Endothelial cell of hepatic sinusoid (primary cell): Measurements from ENCODE around the gene NPHP4.

Experiments used
- in situ Hi-C: cut with HindIII; loops from 2 replicates; pipeline ENCODE4 v1.10.0; 2017; ENCODE audit warnings: low sequenced_read_pairs

Gene NPHP4

DNA sequence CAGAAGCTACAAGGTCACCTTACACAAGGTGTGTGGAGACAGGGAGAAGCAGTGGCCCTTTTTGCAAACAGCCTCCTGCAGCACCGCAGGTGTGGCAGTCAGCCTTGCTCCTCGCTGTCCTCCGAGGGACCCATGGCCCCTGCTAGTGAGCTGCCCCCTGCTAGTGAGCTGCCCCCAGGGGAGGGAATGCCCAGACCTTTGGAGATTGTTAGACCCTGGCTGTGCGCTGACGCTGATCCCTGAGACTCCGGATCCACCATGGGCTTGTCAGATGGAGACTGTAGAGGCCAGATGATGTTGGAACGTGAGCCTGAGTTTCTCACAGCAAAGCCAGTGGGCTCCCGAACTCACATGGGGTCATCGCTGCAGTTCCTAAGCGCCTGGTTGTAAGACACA, 172.2 kb downstream of the NPHP4 start:
- in situ Hi-C loops = no loop called here

DNA sequence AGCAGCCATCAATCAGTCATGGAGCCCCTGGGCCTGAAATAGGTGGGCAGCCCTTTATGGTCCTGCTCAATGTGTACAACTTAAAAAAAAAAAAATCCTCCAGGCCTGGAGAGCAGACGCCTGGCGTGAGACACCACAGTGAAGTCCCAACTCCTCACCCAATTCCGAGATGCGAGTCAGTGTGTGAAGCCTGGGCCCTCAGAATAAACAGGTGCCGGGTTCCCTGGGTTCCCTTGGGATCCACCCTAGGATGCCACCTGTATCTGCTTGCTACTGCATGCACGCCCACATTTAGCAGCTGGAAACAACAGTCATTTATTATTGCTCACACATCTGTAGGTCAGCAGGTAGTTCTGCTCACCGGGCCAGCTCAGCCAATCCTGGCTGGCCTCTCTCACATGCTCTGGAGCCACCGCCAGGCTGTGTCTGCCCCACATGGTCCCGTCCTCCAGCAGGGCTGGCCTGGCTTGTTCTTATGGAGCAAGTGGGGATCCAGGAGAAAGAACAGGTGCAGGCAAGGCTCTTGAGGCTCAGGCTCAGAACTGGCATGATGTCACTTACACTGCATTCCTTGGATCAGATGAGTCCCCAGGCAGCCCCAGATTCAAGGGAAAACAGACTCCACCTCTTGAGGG, 172.7 kb downstream of the NPHP4 start:
- in situ Hi-C loops = no loop called here

GRCh38 chr1:5818755-5819154, 173.5 kb downstream of the NPHP4 start:
- in situ Hi-C loops = no loop called here

- in situ Hi-C loops = no loop called here
These were observed 176.5 kb downstream of the NPHP4 start for GRCh38 chr1:5815716-5816115.

DNA sequence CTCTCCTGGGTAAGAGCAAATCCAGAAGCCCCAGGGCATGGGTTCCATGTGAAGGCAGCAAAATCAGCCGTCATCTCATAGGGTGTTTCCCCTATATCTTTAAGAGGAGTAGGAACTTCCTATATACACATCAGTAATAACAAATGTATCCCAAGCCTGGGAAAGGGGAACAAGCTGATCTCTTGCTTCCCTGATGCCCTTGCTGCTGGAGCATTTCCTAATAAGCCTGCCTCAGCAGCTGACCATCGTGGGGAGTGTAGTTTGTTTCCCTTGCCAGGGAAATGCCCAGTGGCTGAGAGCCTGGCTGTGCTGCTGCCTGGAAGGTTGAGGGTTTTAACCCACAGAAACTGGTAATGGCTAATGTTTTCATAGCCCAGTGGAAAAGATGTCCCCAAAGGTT, 177.0 kb downstream of the NPHP4 start:
- in situ Hi-C loops = no loop called here

- in situ Hi-C loops = no loop called here
These were observed 178.1 kb downstream of the NPHP4 start for GRCh38 chr1:5814046-5814619.

DNA sequence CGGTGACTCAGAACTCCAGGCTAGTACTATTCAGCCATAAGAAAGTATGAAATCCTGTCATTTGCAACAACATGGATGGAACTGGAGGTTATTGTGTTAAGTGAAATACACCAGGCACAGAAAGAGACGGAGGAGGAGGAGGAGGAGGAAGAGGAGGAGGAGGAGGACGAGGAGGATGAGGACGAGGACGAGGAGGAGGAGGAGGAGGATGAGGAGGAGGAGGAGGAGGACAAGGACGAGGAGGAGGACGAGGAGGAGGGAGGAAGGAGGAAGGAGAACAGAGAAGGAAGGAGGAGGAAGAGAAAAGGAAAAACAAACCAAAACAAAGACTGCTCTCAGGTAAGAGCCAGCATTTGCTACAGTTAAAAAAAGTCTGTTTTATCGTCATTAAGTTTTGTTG, 178.7 kb downstream of the NPHP4 start:
- in situ Hi-C loops = no loop called here
